Panc1 (cell line): ENCODE data around the gene TAB3.

ENCODE experiments used
- POLR2AphosphoS5 ChIP-seq: IDR thresholded peaks from 2 replicates; pipeline ENCODE4 v1.6.1; 2012; ENCODE audit warnings: mild to moderate bottlenecking, low read depth, low read length, moderate library complexity
- SIN3A ChIP-seq: IDR thresholded peaks from 2 replicates; pipeline ENCODE4 v1.6.1; 2012; ENCODE audit warnings: low read depth, mild to moderate bottlenecking, low read length, moderate library complexity, borderline replicate concordance; ENCODE audit not compliant: insufficient read depth
- TF ChIP-seq, protein P1 (sequence below): fragments of 450-650 bp; IDR thresholded peaks from 2 replicates; pipeline ENCODE4 v1.5.1; 2017; ENCODE audit warnings: mild to moderate bottlenecking

DNA sequence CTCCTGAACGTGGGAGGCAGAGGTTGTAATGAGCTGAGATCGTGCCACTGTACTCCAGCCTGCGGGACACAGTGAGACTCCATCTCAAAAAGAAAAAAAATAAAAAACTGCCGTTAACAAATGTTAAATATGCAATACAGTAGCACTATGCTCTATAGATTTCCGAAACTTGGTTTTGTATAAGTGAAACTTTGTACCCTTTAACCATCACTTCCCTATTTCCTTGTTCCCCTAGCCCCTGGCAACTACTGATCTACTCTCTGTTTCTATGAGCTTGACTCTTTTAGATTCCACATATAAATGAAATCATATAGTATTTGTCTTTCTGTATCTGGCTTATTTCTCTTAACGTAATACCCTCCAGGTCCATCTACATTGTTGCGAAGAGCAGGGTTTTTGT, 74.1 kb downstream of the TAB3 start:
- TF ChIP-seq, protein P1, sequence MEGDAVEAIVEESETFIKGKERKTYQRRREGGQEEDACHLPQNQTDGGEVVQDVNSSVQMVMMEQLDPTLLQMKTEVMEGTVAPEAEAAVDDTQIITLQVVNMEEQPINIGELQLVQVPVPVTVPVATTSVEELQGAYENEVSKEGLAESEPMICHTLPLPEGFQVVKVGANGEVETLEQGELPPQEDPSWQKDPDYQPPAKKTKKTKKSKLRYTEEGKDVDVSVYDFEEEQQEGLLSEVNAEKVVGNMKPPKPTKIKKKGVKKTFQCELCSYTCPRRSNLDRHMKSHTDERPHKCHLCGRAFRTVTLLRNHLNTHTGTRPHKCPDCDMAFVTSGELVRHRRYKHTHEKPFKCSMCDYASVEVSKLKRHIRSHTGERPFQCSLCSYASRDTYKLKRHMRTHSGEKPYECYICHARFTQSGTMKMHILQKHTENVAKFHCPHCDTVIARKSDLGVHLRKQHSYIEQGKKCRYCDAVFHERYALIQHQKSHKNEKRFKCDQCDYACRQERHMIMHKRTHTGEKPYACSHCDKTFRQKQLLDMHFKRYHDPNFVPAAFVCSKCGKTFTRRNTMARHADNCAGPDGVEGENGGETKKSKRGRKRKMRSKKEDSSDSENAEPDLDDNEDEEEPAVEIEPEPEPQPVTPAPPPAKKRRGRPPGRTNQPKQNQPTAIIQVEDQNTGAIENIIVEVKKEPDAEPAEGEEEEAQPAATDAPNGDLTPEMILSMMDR, result no peak
- no peak for TF ChIP-seq POLR2AphosphoS5
- no peak for TF ChIP-seq SIN3A
